Esophagus (tissue), 2 donors: ENCODE data around the gene CCDC74B. TPM values are rescaled to one million over a fixed set of nuclear protein-coding genes. Genes with fewer than 3 reads are reported as not detected.
"Not testable (repeated sequence)": the region's sequence is repeated elsewhere in the genome, so short reads cannot be mapped to it uniquely, and the experiment has no call there.

ENCODE experiments used
- H3K27ac ChIP-seq, 2 donors: one replicate each; pipeline ENCODE4 v1.5.1; 2013; ENCODE audit warnings: low read depth in 2 of 2, mild to moderate bottlenecking in 2 of 2, inconsistent platforms in 1 of 2, low read length in 1 of 2, moderate library complexity in 1 of 2
- H3K27me3 ChIP-seq, 2 donors: one replicate each; pipeline ENCODE4 v1.6.1; 2013; ENCODE audit warnings: low read length in 2 of 2, control low read depth in 1 of 2, mild to moderate bottlenecking in 1 of 2; ENCODE audit not compliant: insufficient read depth in 2 of 2, control insufficient read depth in 1 of 2
- H3K36me3 ChIP-seq, 2 donors: one replicate each; pipeline ENCODE4 v1.6.1; 2013; ENCODE audit warnings: low read length in 1 of 2; ENCODE audit not compliant: control insufficient read depth in 2 of 2, insufficient read depth in 2 of 2
- H3K4me1 ChIP-seq, 2 donors: one replicate each; pipeline ENCODE4 v1.6.1; 2013; ENCODE audit warnings: low read length in 1 of 2; ENCODE audit not compliant: control insufficient read depth in 2 of 2, insufficient read depth in 2 of 2
- H3K4me3 ChIP-seq, 2 donors: one replicate each; pipeline ENCODE4 v1.5.1; 2013; ENCODE audit warnings: low read length in 2 of 2, mild to moderate bottlenecking in 2 of 2, low read depth in 1 of 2, moderate library complexity in 1 of 2
- H3K9me3 ChIP-seq, 2 donors: one replicate each; pipeline ENCODE4 v1.6.1; 2013; ENCODE audit warnings: mild to moderate bottlenecking in 2 of 2, low read depth in 1 of 2, low read length in 1 of 2, moderate library complexity in 1 of 2; ENCODE audit not compliant: control insufficient read depth in 2 of 2, insufficient read depth in 1 of 2
- WGBS, 2 donors: extraction: QIAGEN DNeasy Blood & Tissue Kit; methylation state at CpG; one replicate each; pipeline ENCODE4 v1.1.7; 2013; 5-methylcytosine and 5-hydroxymethylcytosine counted together
- polyA plus RNA-seq, 2 donors: library from polyadenylated mRNA; stranded (reverse); fragments of 200-250 nt; gene quantifications; one replicate each; pipeline ENCODE4 v1.2.3, GENCODE V29; 2013
- donor health status: healthy with polysubstance abuse.
- donor health status: Bipolar disorder and iron deficiency.

Gene CCDC74B
- polyA plus RNA-seq, 2 donors = 1.0 to 1.1 TPM

DNA sequence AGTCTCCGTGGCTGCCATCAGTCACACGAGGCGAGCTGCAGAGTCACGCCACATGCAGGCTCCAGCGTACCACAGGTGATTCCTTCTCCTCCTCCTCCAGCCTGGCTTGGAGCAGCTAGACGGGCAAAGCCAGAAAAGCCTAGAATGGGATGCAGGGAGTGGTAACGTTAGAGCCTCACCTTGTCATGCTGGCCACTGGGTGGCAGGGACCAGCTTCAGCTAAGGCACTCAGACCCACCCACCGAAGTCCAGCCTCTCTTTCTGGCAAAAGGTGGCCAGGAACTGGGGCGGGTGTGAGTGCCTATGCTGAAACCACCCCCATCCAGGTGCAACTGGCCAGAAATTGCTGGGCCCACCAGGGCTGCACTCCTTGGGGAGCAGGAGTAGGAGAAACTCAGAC lies 17.2 kb downstream of the CCDC74B start:
- H3K27ac ChIP-seq, H3K4me1 ChIP-seq, H3K9me3 ChIP-seq, H3K4me3 ChIP-seq, H3K36me3 ChIP-seq, H3K27me3 ChIP-seq: not testable (repeated sequence)
- WGBS, 2 donors = no CpG with 5 or more reads among the region's 9 CpGs

DNA sequence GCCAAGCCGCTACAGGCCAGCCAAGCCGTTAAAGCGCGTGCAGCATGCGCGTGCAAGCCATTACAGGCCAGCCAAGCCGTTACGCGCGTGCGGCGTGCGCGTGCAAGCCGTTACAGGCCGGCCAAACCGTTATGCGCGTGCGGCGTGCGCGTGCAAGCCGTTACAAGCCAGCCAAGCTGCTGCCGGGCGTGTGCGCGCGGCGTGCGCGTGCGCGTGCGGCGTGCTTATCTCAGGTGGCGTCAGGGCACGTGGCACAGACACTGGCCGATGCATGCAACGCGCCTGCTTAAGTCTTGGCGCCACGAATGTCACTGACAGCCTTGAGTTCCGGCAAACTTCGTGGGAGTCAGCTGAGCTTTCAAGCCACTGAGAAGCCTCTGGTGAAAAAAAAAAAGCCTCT lies 24.0 kb downstream of the CCDC74B start:
- H3K36me3 ChIP-seq, H3K4me1 ChIP-seq, H3K9me3 ChIP-seq, H3K4me3 ChIP-seq, H3K27me3 ChIP-seq, H3K27ac ChIP-seq: not testable (repeated sequence)
- 93 to 95% methylated on average over 32 to 36 of the region's 45 CpGs for WGBS, 2 donors

DNA sequence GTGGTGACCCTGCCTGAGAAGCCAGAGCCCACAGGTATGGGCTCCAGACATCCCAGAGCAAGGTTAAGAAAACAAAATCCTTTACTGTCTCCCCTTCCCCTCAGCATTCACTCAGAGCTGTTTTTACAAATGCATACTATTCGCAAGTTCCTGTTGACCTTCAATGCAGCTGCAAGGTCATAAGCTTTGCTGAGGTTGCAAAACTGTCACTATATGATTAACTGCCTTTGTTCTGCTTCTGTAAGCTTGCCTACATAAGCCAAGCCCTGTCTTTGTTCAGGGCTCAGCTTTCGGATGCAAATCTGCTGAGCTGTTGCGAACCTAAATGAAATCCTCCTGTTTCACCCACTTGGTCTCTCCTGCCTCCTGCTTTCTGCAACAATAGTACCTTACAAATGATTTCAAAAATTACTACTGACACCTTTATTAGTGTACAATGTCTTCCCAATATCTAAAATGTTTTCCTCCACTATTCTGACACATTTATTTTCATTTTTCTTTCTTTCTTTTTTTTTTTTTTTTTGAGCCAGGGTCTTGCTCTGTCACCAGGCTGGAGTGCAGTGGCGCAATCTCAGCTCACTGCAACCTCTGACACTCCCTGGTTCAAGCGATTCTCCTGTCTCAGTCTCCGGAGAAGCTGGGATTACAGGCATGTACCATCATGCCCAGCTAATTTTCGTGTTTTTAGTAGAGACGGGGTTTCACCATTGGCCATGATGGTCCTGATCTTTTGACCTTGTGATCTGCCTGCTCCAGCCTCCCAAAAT lies 42.1 kb downstream of the CCDC74B start:
- H3K9me3 ChIP-seq, H3K4me3 ChIP-seq, H3K4me1 ChIP-seq, H3K27me3 ChIP-seq, H3K36me3 ChIP-seq, H3K27ac ChIP-seq: not testable (repeated sequence)
- 45 to 48% methylated on average over 5 to 8 of the region's 8 CpGs for WGBS, 2 donors

Other genes with a start within 250 kb of the CCDC74B start
- gene RAB6C, start 165.4 kb downstream of the CCDC74B start, polyA plus RNA-seq = under 1 TPM in 1 of 2 donors, not detected in 1; 0.02 TPM
- gene POTEF, start 15.9 kb downstream of the CCDC74B start, polyA plus RNA-seq = not detected
- gene SMPD4, start 36.5 kb upstream of the CCDC74B start, polyA plus RNA-seq = 10 to 100 TPM; 29.7 to 32.2 TPM
- gene MZT2B, start 37.1 kb upstream of the CCDC74B start, polyA plus RNA-seq = 100 to 1,000 TPM; 169 to 208 TPM
- gene TUBA3E, start 53.3 kb upstream of the CCDC74B start, polyA plus RNA-seq = under 1 TPM in 1 of 2 donors, not detected in 1; 0.04 TPM
- 10 to 100 TPM; 42.7 to 74.4 TPM for gene IMP4, start 197.8 kb upstream of the CCDC74B start, polyA plus RNA-seq
- gene PTPN18, start 210.9 kb upstream of the CCDC74B start, polyA plus RNA-seq = 10 to 100 TPM; 20.5 to 32.5 TPM